Gastrocnemius medialis (tissue), 4 donors: ENCODE measurements around the gene PRKAR2B. TPM values are rescaled to one million over a fixed set of nuclear protein-coding genes. Genes with fewer than 3 reads are reported as not detected.
A peak's percentile ranks its signal among the peaks of the same experiment; 100 is the strongest.

ENCODE experiments used
- ATAC-seq, 2 donors: fragments of 150-250 bp; one replicate each; pipeline ENCODE4 v1.9.1; 2016
- DNase-seq, 2 donors: peaks; one replicate each; pipeline ENCODE4 v3.0.0-alpha.2; 2019
- H3K27ac ChIP-seq, 4 donors: fragments of 200-600 bp; sonication (generic); 1 replicate in 1 of 4; 2 replicates in 3 of 4; pipeline ENCODE4 v1.5.1; 2016 to 2018; ENCODE audit warnings: mild to moderate bottlenecking in 2 of 4, moderate library complexity in 1 of 4
- H3K27me3 ChIP-seq, 3 donors: fragments of 200-600 bp; sonication (generic) in 2 of 3; 1 replicate in 1 of 3; 2 replicates in 2 of 3; pipeline versions ENCODE4 v1.5.1 to v1.6.0; 2016 to 2019; ENCODE audit warnings: mild to moderate bottlenecking in 1 of 3, moderate library complexity in 1 of 3
- H3K36me3 ChIP-seq, 2 donors: fragments of 200-600 bp; sonication (generic) in 1 of 2; one replicate each; pipeline ENCODE4 v1.5.1; 2017 to 2018
- H3K4me1 ChIP-seq, 2 donors: fragments of 200-600 bp; sonication (generic) in 1 of 2; one replicate each; pipeline ENCODE4 v1.5.1; 2016 to 2017; ENCODE audit warnings: mild to moderate bottlenecking in 2 of 2
- H3K4me3 ChIP-seq, 4 donors: fragments of 200-600 bp; sonication (generic) in 3 of 4; 1 replicate in 1 of 4; 2 replicates in 3 of 4; pipeline ENCODE4 v1.5.1; 2016 to 2019; ENCODE audit warnings: mild to moderate bottlenecking in 2 of 4
- H3K9me3 ChIP-seq, 3 donors: fragments of 200-600 bp; sonication (generic) in 2 of 3; 1 replicate in 1 of 3; 2 replicates in 2 of 3; pipeline ENCODE4 v1.5.1; 2016 to 2019
- CTCF ChIP-seq, 5 experiments: fragments of 450-650 bp in 3 of 5; fragments of 200-600 bp in 2 of 5; sonication (generic) in 2 of 5; IDR thresholded peaks in 4 of 5; conservative IDR thresholded peaks in 1 of 5; 1 replicate in 4 of 5; 2 replicates in 1 of 5; pipeline ENCODE4 v1.5.1; 2016 to 2019; ENCODE audit warnings: antibody characterized with exemption in 5 of 5, mild to moderate bottlenecking in 3 of 5, moderate library complexity in 3 of 5
- POLR2A ChIP-seq, 2 donors: fragments of 450-650 bp; IDR thresholded peaks; one replicate each; pipeline ENCODE4 v1.6.1; 2017; ENCODE audit warnings: antibody characterized with exemption in 2 of 2, mild to moderate bottlenecking in 2 of 2, moderate library complexity in 2 of 2
- in situ Hi-C, 4 donors: fragments of 200-750 bp; cut with MboI; loops; one replicate each; pipeline versions ENCODE4 v1.15.0 to v1.8.0; 2017; ENCODE audit warnings: low sequenced_read_pairs in 4 of 4
- intact Hi-C: fragments of 100-400 bp; cut with DNase I; formaldehyde crosslinking; loops from one replicate; pipeline ENCODE4 v1.15.1; 2023; ENCODE audit warnings: low total_unique reads
- total RNA-seq, 4 donors: library from RNA; depleted of rRNA; stranded (reverse); fragments of >200 nt; gene quantifications; one replicate each; pipeline versions ENCODE4 v1.1.0 to v1.2.3, GENCODE V29; 2016

Gene PRKAR2B
- total RNA-seq, 4 donors from 2014 or later, result 0.85 to 6.0 (median 1.4) TPM

DNA sequence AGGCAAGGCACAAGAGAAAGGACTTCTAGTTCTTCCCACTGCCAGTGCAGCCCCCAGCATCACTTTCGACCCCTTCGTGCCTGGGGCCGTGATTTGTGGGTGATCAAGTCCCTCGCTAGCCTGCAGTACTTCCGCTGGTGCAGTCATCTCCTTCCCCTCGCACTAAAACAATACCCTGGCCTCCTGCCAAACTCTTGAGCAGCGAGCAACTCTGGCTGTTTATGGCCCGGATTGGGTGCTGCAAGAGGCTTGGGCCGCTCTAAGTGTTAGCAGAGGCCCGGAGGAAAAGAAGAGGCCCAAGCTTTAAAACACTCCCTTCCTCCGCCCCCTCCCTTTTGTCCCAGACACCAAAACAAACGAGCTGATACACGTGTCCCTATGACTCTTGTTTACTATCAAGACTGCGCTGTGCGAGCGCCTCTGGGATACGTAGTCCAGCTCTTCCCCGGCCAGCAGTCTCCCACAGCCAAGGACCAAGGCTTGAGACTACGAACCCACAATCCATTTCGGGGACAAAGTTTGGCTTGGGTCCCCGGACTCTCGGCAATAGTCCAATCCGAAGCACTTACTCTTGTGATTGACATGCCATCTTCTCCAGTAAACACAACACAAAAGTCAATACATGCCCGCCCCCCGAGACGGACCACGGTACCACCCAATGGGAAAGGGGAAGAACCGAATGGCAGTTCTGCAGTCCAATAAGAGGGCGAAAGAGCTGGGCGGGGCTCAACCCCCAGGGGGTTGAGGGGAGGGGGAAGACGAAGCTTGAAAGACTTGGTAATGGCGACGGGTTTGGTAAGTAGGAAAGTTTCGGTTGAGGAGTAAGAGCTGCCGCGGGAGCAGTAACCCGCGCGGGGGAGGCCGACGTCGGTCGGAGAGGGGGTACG, 124.0 kb downstream of the PRKAR2B start, which contains the start of gene HBP1:
Gene HBP1, plus strand, starts transcription at position 771 of the 887 bp plus-strand sequence. CDS start 10,891 bp downstream, outside the sequence.
- in situ Hi-C loops (loop anchor here in 1 of 4 donors (25.0 kb wide), 3 partner anchors 506 to 881 kb away; partner anchors contain the start of genes CCDC71L, DLD and NAMPT), intact Hi-C loops (loop anchor here (1.0 to 10.0 kb wide), 8 partner anchors 124 to 1400 kb away; partner anchors contain the start of genes BCAP29, CCDC71L, COG5 and DLD)
- ATAC-seq, result peak; percentile 84
- peak; percentile 100 for DNase-seq
- H3K4me1 ChIP-seq, result peaks cover 32 to 38% of the 10 kb centered on the region in 2 donors
- peak; percentile 40 to 95 for TF ChIP-seq POLR2A (IDR thresholded peaks at IDR 0.05)
- no peak for TF ChIP-seq CTCF (IDR thresholded peaks at IDR 0.05 in 4 of 5, conservative IDR thresholded peaks at IDR 0.05 in 1 of 5)
- no peaks in the 10 kb centered on the region for H3K36me3 ChIP-seq
- H3K9me3 ChIP-seq, result no peaks in the 10 kb centered on the region
- H3K27ac ChIP-seq, result peak within 1 kb of the TSS; percentile 97 to 100 (median 98)
- peak within 1 kb of the TSS; percentile 85 to 94 (median 89) for H3K4me3 ChIP-seq
- H3K27me3 ChIP-seq, result no peaks in the 10 kb centered on the region

- DNase-seq (peak; percentile 98), ATAC-seq (peak; percentile 65 to 66)
- intact Hi-C loops (loop anchor here (2.0 to 10.0 kb wide), 6 partner anchors 125 to 1399 kb away; partner anchors contain the start of genes CCDC71L, COG5, DLD and DNAJB9), in situ Hi-C loops (loop anchor here in 1 of 4 donors (25.0 kb wide), 3 partner anchors 507 to 882 kb away; partner anchors contain the start of genes CCDC71L, DLD and NAMPT)
- H3K4me3 ChIP-seq, result peak overlapping the region; percentile 85 to 94 (median 89)
- peak; percentile 53 to 84 for TF ChIP-seq POLR2A (IDR thresholded peaks at IDR 0.05)
- peak in 2 of 5 experiments; percentile 14 to 31 for TF ChIP-seq CTCF (IDR thresholded peaks at IDR 0.05 in 4 of 5, conservative IDR thresholded peaks at IDR 0.05 in 1 of 5)
- peaks cover 41 to 47% of the 10 kb centered on the region in 2 donors for H3K4me1 ChIP-seq
- H3K9me3 ChIP-seq, result no peaks in the 10 kb centered on the region
- peak overlapping the region; percentile 97 to 100 (median 98) for H3K27ac ChIP-seq
- no peaks in the 10 kb centered on the region for H3K27me3 ChIP-seq
- no peaks in the 10 kb centered on the region for H3K36me3 ChIP-seq
These were observed 124.9 kb downstream of the PRKAR2B start for GRCh38 chr7:107169120-107170050.

GRCh38 chr7:107170051-107170915, 125.8 kb downstream of the PRKAR2B start:
- Histone ChIP-seq H3K4me1 (peaks cover 50 to 52% of the 10 kb centered on the region in 2 donors), H3K27me3 (no peaks in the 10 kb centered on the region), H3K27ac (peak overlapping the region; percentile 97 to 100 (median 98)), H3K9me3 (no peaks in the 10 kb centered on the region), H3K4me3 (peak overlapping the region; percentile 85 to 94 (median 89)), H3K36me3 (no peaks in the 10 kb centered on the region)
- no peak for DNase-seq
- no peak for TF ChIP-seq POLR2A (IDR thresholded peaks at IDR 0.05)
- TF ChIP-seq CTCF (IDR thresholded peaks at IDR 0.05 in 4 of 5, conservative IDR thresholded peaks at IDR 0.05 in 1 of 5), result no peak
- intact Hi-C loops (no loop called here), in situ Hi-C loops (loop anchor here in 1 of 4 donors (25.0 kb wide), 3 partner anchors 508 to 883 kb away; partner anchors contain the start of genes CCDC71L, DLD and NAMPT)
- ATAC-seq, result no peak
